Colonic mucosa (tissue), 4 donors: ENCODE data around the gene FAM131A. TPM values are rescaled to one million over a fixed set of nuclear protein-coding genes. Genes with fewer than 3 reads are reported as not detected.

Experiments used
- DNase-seq: peaks from one replicate; pipeline ENCODE4 v3.0.0-alpha.2; 2020
- H3K27ac ChIP-seq: fragments of 200-600 bp; one replicate; pipeline ENCODE4 v1.8.0; 2021
- H3K27me3 ChIP-seq: fragments of 200-600 bp; one replicate; pipeline ENCODE4 v1.8.0; 2021
- H3K36me3 ChIP-seq: fragments of 200-600 bp; one replicate; pipeline ENCODE4 v1.8.0; 2021
- H3K4me1 ChIP-seq: fragments of 200-600 bp; one replicate; pipeline ENCODE4 v1.8.0; 2021; ENCODE audit warnings: mild to moderate bottlenecking
- H3K4me3 ChIP-seq: fragments of 200-600 bp; one replicate; pipeline ENCODE4 v1.8.0; 2021
- H3K9ac ChIP-seq, 2 donors: one replicate each; pipeline ENCODE4 v1.7.0; 2013; ENCODE audit warnings: control low read depth in 2 of 2, low read depth in 2 of 2, low read length in 2 of 2
- H3K9me3 ChIP-seq: fragments of 200-600 bp; one replicate; pipeline ENCODE4 v1.8.0; 2021
- CTCF ChIP-seq: fragments of 200-600 bp; IDR thresholded peaks from one replicate; pipeline ENCODE4 v1.8.0; 2022; ENCODE audit warnings: antibody characterized with exemption, mild to moderate bottlenecking
- intact Hi-C: fragments of 100-400 bp; cut with DNase I; formaldehyde crosslinking; loops from one replicate; pipeline ENCODE4 v1.14.1; 2022
- total RNA-seq, 2 donors: library from RNA; stranded (reverse); fragmentation: NEBNext Ultra II Directional in 1 of 2; extraction: Animal tissue kit (Norgen Biotek cat#: 25700) in 1 of 2; gene quantifications; one replicate each; pipeline ENCODE4 v1.2.1, GENCODE V29; 2021
- donor health status: healthy.
- donor health status: DM: no; HTN: no; CAD: no.
- donor health status: DM: no; HTN: no; CAD: no.

FAM131A gene
- total RNA-seq, 2 donors from 2014 or later = 15.0 to 22.0 TPM

- Histone ChIP-seq H3K9me3 (no peaks in the 10 kb centered on the region), H3K36me3 (no peaks in the 10 kb centered on the region), H3K4me1 (no peaks in the 10 kb centered on the region), H3K27me3 (no peaks in the 10 kb centered on the region), H3K27ac (peak overlapping the region; percentile 83), H3K4me3 (no peak overlapping the region), H3K9ac (peak overlapping the region; percentile 28 to 57)
- TF ChIP-seq CTCF = no peak
- DNase-seq = peak; percentile 95
- intact Hi-C loops = no loop called here
Observed at GRCh38 chr3:184352149-184352785, 14.9 kb downstream of the FAM131A start.

DNA sequence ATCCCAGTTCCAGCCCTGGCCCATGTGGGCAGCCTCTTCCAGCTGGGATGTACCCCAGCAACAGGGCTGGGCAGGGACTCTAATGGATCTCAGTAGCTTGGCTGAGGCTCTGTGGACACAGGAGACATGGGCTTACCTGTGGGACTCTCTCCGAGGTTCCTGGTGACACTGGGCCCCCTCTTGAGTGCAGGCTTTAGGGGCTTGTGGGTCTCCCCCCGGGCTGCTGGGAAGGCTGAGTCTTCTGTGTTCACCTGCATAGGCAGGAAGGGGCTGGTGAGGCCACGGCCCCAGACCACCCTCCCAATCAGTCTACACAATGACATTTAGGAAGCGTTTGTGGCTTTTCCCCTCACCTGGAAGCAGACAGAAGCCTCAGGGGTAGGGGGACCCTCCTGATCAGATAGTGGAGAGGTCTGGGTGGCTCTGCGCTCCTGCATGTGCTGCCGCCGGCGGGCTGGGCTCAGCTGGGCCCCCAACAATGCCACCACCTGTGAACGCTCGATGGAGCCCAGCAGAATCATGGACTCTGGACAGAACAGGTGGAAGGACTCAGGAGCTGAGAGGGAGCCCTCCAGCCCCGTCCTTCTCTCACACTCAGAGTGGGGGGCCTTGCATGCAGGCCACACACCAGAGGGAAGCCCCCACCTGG lies 15.6 kb downstream of the FAM131A start:
- Histone ChIP-seq H3K27me3 (no peaks in the 10 kb centered on the region), H3K9me3 (no peaks in the 10 kb centered on the region), H3K36me3 (no peaks in the 10 kb centered on the region), H3K4me1 (no peaks in the 10 kb centered on the region), H3K4me3 (no peak overlapping the region), H3K9ac (peak overlapping the region in 1 of 2 donors; percentile 53), H3K27ac (peak overlapping the region; percentile 83)
- DNase-seq = no peak
- intact Hi-C loops = no loop called here
- no peak for TF ChIP-seq CTCF

GRCh38 chr3:184353546-184353941 lies 16.1 kb downstream of the FAM131A start:
- TF ChIP-seq CTCF = no peak
- no peaks in the 10 kb centered on the region for H3K4me1 ChIP-seq
- no peaks in the 10 kb centered on the region for H3K9me3 ChIP-seq
- no peak overlapping the region for H3K27ac ChIP-seq
- intact Hi-C loops = no loop called here
- no peak overlapping the region for H3K4me3 ChIP-seq
- no peak overlapping the region for H3K9ac ChIP-seq
- no peaks in the 10 kb centered on the region for H3K27me3 ChIP-seq
- no peak for DNase-seq
- no peaks in the 10 kb centered on the region for H3K36me3 ChIP-seq

DNA sequence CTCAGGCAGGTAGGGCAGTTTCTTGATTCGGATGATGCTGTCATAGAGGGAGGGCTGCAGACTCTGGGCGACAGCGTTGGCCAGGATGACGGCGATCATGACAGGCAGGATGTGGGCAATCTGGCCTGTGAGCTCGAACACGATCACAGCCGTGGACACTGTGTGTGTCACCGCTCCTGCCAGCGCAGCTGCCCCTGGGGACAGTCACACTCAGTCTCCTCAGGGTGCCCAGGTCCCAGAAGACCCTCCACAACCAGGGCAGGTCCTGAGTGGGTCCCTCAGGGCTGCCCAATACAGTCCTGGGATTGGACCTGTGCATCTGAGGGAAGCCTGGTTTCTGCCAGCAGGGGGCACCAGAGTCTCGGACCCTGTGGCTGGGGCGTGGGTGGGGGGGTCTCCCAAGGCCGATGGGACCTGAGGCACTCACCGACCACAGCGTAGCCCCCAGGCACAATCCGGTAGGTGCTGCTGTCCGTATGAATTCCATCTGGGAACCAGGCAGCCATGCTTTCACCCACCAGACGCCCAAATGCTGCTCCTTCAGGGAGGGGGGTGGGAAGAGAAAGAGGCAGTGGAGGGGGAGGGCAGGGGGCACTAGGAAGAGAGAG lies 16.8 kb downstream of the FAM131A start:
- peak; percentile 65 for DNase-seq
- TF ChIP-seq CTCF = peak; percentile 60
- no peaks in the 10 kb centered on the region for H3K27me3 ChIP-seq
- H3K36me3 ChIP-seq = no peaks in the 10 kb centered on the region
- intact Hi-C loops = no loop called here
- H3K9ac ChIP-seq = no peak overlapping the region
- H3K27ac ChIP-seq = no peak overlapping the region
- H3K4me1 ChIP-seq = no peaks in the 10 kb centered on the region
- H3K9me3 ChIP-seq = no peaks in the 10 kb centered on the region
- H3K4me3 ChIP-seq = no peak overlapping the region

- Histone ChIP-seq H3K9me3 (no peaks in the 10 kb centered on the region), H3K9ac (no peak overlapping the region), H3K4me3 (no peak overlapping the region), H3K27ac (no peak overlapping the region), H3K36me3 (no peaks in the 10 kb centered on the region), H3K27me3 (no peaks in the 10 kb centered on the region), H3K4me1 (no peaks in the 10 kb centered on the region)
- no peak for TF ChIP-seq CTCF
- intact Hi-C loops = no loop called here
- DNase-seq = no peak
Observed at GRCh38 chr3:184354754-184355153, 17.4 kb downstream of the FAM131A start.
